ENCODE measurements around the gene SNX9.

The SNX9 gene

GRCh38 chr6:157860505-157860991, 37.5 kb downstream of the SNX9 start:
- no peak for TF ChIP-seq CTCF (IDR thresholded peaks at IDR 0.05; ENCODE audit: insufficient read depth, low read depth, low read length, missing control alignments)
- no peak overlapping the region for H3K4me3 ChIP-seq (ENCODE audit: low read length)
- no peak for DNase-seq (ENCODE audit: low read depth)

- TF ChIP-seq CTCF (IDR thresholded peaks at IDR 0.05; ENCODE audit: insufficient read depth, low read depth, low read length, missing control alignments): no peak
- no peak for DNase-seq (ENCODE audit: low read depth)
- H3K4me3 ChIP-seq (ENCODE audit: low read length): no peak overlapping the region
Observed at GRCh38 chr6:157861184-157861583, 38.1 kb downstream of the SNX9 start.

- TF ChIP-seq CTCF (IDR thresholded peaks at IDR 0.05; ENCODE audit: insufficient read depth, low read depth, low read length, missing control alignments): no peak
- no peak overlapping the region for H3K4me3 ChIP-seq (ENCODE audit: low read length)
- DNase-seq (ENCODE audit: low read depth): peak; percentile 50
Observed at GRCh38 chr6:157861814-157862213, 38.8 kb downstream of the SNX9 start.

GRCh38 chr6:157862706-157863105, 39.7 kb downstream of the SNX9 start:
- no peak for TF ChIP-seq CTCF (IDR thresholded peaks at IDR 0.05; ENCODE audit: insufficient read depth, low read depth, low read length, missing control alignments)
- no peak for DNase-seq (ENCODE audit: low read depth)
- no peak overlapping the region for H3K4me3 ChIP-seq (ENCODE audit: low read length)

GRCh38 chr6:157864185-157864761, 41.2 kb downstream of the SNX9 start:
- no peak for TF ChIP-seq CTCF (IDR thresholded peaks at IDR 0.05; ENCODE audit: insufficient read depth, low read depth, low read length, missing control alignments)
- no peak for DNase-seq (ENCODE audit: low read depth)
- no peak overlapping the region for H3K4me3 ChIP-seq (ENCODE audit: low read length)

GRCh38 chr6:157865249-157865648, 42.2 kb downstream of the SNX9 start:
- no peak for DNase-seq (ENCODE audit: low read depth)
- no peak for TF ChIP-seq CTCF (IDR thresholded peaks at IDR 0.05; ENCODE audit: insufficient read depth, low read depth, low read length, missing control alignments)
- H3K4me3 ChIP-seq (ENCODE audit: low read length): no peak overlapping the region

- TF ChIP-seq CTCF (IDR thresholded peaks at IDR 0.05; ENCODE audit: insufficient read depth, low read depth, low read length, missing control alignments): no peak
- peak; percentile 52 for DNase-seq (ENCODE audit: low read depth)
- H3K4me3 ChIP-seq (ENCODE audit: low read length): no peak overlapping the region
Observed at GRCh38 chr6:157867155-157867559, 44.1 kb downstream of the SNX9 start.
